Measurements from ENCODE around the gene NUP160.
A peak's percentile ranks its signal among the peaks of the same experiment; 100 is the strongest.
"Not testable (repeated sequence)": the region's sequence is repeated elsewhere in the genome, so short reads cannot be mapped to it uniquely, and the experiment has no call there.

Gene NUP160

GRCh38 chr11:47847892-47848699 lies at the start of gene NUP160:
TSS of gene NUP160 (minus strand) at chr11:47848350. CDS start at chr11:47848318, 32 bp downstream.
- peak; percentile 79 for DNase-seq

- no peak for DNase-seq
Observed at GRCh38 chr11:47896199-47896598, 48.0 kb upstream of the NUP160 start.

- no peak for DNase-seq
Observed at GRCh38 chr11:47895035-47895434, 46.9 kb upstream of the NUP160 start.

- DNase-seq = not testable (repeated sequence)
Observed at GRCh38 chr11:47892546-47893276, 44.6 kb upstream of the NUP160 start.

- DNase-seq = no peak
Observed at GRCh38 chr11:47891886-47892285, 43.7 kb upstream of the NUP160 start.

- DNase-seq = no peak
Observed at GRCh38 chr11:47889714-47890441, 41.7 kb upstream of the NUP160 start.

- DNase-seq = no peak
Observed at GRCh38 chr11:47887910-47888569, 39.9 kb upstream of the NUP160 start.

GRCh38 chr11:47886096-47886495 lies 37.9 kb upstream of the NUP160 start:
- no peak for DNase-seq

- not testable (repeated sequence) for DNase-seq
Observed at GRCh38 chr11:47882437-47882836, 34.3 kb upstream of the NUP160 start.

GRCh38 chr11:47881145-47881544 lies 33.0 kb upstream of the NUP160 start:
- no peak for DNase-seq

- DNase-seq = no peak
Observed at GRCh38 chr11:47879259-47880158, 31.4 kb upstream of the NUP160 start.

- not testable (repeated sequence) for DNase-seq
Observed at GRCh38 chr11:47875858-47876257, 27.7 kb upstream of the NUP160 start.

- DNase-seq = no peak
Observed at GRCh38 chr11:47870404-47870803, 22.3 kb upstream of the NUP160 start.

GRCh38 chr11:47869544-47870393 lies 21.6 kb upstream of the NUP160 start:
- DNase-seq = no peak

GRCh38 chr11:47867823-47868222 lies 19.7 kb upstream of the NUP160 start:
- DNase-seq = no peak

GRCh38 chr11:47866892-47867291 lies 18.7 kb upstream of the NUP160 start:
- not testable (repeated sequence) for DNase-seq

- DNase-seq = no peak
Observed at GRCh38 chr11:47864901-47865300, 16.8 kb upstream of the NUP160 start.

GRCh38 chr11:47863898-47864430 lies 15.8 kb upstream of the NUP160 start:
- no peak for DNase-seq

GRCh38 chr11:47863189-47863897 lies 15.2 kb upstream of the NUP160 start:
- no peak for DNase-seq

- no peak for DNase-seq
Observed at GRCh38 chr11:47861728-47862127, 13.6 kb upstream of the NUP160 start.
